K562 (cell line): ENCODE measurements around the gene MT1A. TPM values are rescaled to one million over a fixed set of nuclear protein-coding genes. Genes with fewer than 3 reads are reported as not detected.

Source experiments
- ATAC-seq: fragments of 200-7000 bp; cut with Tn5 transposase; 3 replicates; pipeline ENCODE4 v1.9.1; 2020; ENCODE audit warnings: moderate library complexity
- Bru-seq: library from RNA; stranded (reverse); fragments of 400-500 nt; gene quantifications from one replicate; lab custom pipeline; 2021; lab: Mats Ljungman, UMichigan
- BruChase-seq, 2 experiments: library from RNA; stranded (reverse); fragments of 400-500 nt; gene quantifications; one replicate each; lab custom pipeline; 2021; lab: Mats Ljungman, UMichigan
- BruUV-seq: library from RNA; stranded (reverse); fragments of 400-500 nt; replicated peaks from 2 replicates; lab custom pipeline; 2021; lab: Mats Ljungman, UMichigan
- CTCF ChIA-PET: fragments of 300-600 bp; formaldehyde crosslinking; extraction: SDS; loops from one replicate; lab custom pipeline; 2021; ENCODE audit warnings: low intra/inter-chr PET ratio; lab: Yijun Ruan, JAX
- POLR2A ChIA-PET: fragments of 300-600, 350-650 bp; sonication (Branson Sonifier 250); formaldehyde crosslinking; extraction: SDS; loops from one replicate; lab custom pipeline; 2021; ENCODE audit warnings: antibody characterized with exemption, inconsistent platforms; lab: Yijun Ruan, JAX
- DNase-seq, 4 experiments: peaks; one replicate each; pipeline versions ENCODE4 v3.0.0 to v3.0.0-alpha.2; 2011 to 2018; ENCODE audit warnings: low spot score in 3 of 4, mixed read lengths in 3 of 4; ENCODE audit errors: extremely low read depth in 1 of 4
- FAIRE-seq: peaks from 2 replicates; lab custom pipeline; 2011; peaks lifted over from hg19 to GRCh38; lab: Jason Lieb, UNC
- H2AFZ ChIP-seq: 2 replicates; pipeline ENCODE4 v1.6.0; 2011; ENCODE audit warnings: low read depth, low read length, control low read depth, inconsistent platforms
- H3K27ac ChIP-seq: fragments of 200-600 bp; 3 replicates; pipeline ENCODE4 v1.8.0; 2011; ENCODE audit warnings: low read depth, mild to moderate bottlenecking, control low read depth, inconsistent platforms, low read length, moderate library complexity, mixed read lengths; ENCODE audit errors: extremely low read depth
- H3K27me3 ChIP-seq, 2 experiments: fragments of 300-600 bp in 1 of 2; 2 replicates in 1 of 2; 3 replicates in 1 of 2; pipeline versions ENCODE4 v1.6.0 to v1.8.0; 2011; ENCODE audit warnings: inconsistent platforms in 2 of 2, low read length in 2 of 2, mild to moderate bottlenecking in 1 of 2, mixed read lengths in 1 of 2, moderate library complexity in 1 of 2; ENCODE audit not compliant: control insufficient read depth in 2 of 2, insufficient read depth in 2 of 2
- H3K36me3 ChIP-seq: fragments of 300-600 bp; 3 replicates; pipeline ENCODE4 v1.8.0; 2011; ENCODE audit warnings: mild to moderate bottlenecking, low read length, inconsistent platforms; ENCODE audit not compliant: control insufficient read depth, insufficient read depth
- H3K4me1 ChIP-seq, 2 experiments: fragments of 200-600 bp in 1 of 2; replicated peaks in 1 of 2; 2 replicates in 1 of 2; 3 replicates in 1 of 2; pipeline versions ENCODE4 v1.5.1 to v1.8.0; 2011; ENCODE audit warnings: inconsistent platforms in 2 of 2, low read length in 2 of 2, mild to moderate bottlenecking in 1 of 2, mixed read lengths in 1 of 2, moderate library complexity in 1 of 2; ENCODE audit not compliant: control insufficient read depth in 2 of 2, insufficient read depth in 2 of 2
- H3K4me2 ChIP-seq: 2 replicates; pipeline ENCODE4 v1.6.1; 2011; ENCODE audit warnings: low read length, control low read depth, inconsistent platforms, mixed read lengths; ENCODE audit not compliant: insufficient read depth
- H3K4me3 ChIP-seq: fragments of 200-600 bp; sonication (generic), shearing (Covaris generic); 2 replicates; pipeline ENCODE4 v1.5.1; 2016; ENCODE audit warnings: control low read depth, inconsistent platforms
- H3K79me2 ChIP-seq: fragments of 200-600 bp; 3 replicates; pipeline ENCODE4 v1.8.0; 2011; ENCODE audit warnings: low read length, inconsistent platforms; ENCODE audit not compliant: control insufficient read depth, insufficient read depth
- H3K9ac ChIP-seq, 2 experiments: 2 replicates each; pipeline versions ENCODE4 v1.6.0 to v1.6.1; 2011; ENCODE audit warnings: low read depth in 2 of 2, low read length in 2 of 2, control low read depth in 1 of 2, inconsistent platforms in 1 of 2, mild to moderate bottlenecking in 1 of 2, mixed read lengths in 1 of 2; ENCODE audit not compliant: insufficient read depth in 1 of 2
- H3K9me1 ChIP-seq: one replicate; pipeline ENCODE4 v1.6.0; 2011; ENCODE audit warnings: inconsistent platforms, mild to moderate bottlenecking, low read length, moderate library complexity; ENCODE audit not compliant: control insufficient read depth, insufficient read depth
- H3K9me3 ChIP-seq: replicated peaks from 2 replicates; pipeline ENCODE4 v1.5.1; 2011; ENCODE audit warnings: low read depth, low read length, inconsistent platforms; ENCODE audit not compliant: control insufficient read depth, insufficient read depth
- H4K20me1 ChIP-seq: replicated peaks from 2 replicates; pipeline ENCODE4 v1.6.1; 2011; ENCODE audit warnings: low read length, inconsistent platforms, mixed read lengths; ENCODE audit not compliant: control insufficient read depth, insufficient read depth
- DPF2 ChIP-seq: fragments of 450-650 bp; IDR thresholded peaks from 2 replicates; pipeline ENCODE4 v1.6.1; 2016
- EZH2 ChIP-seq: IDR thresholded peaks from 2 replicates; pipeline ENCODE4 v1.6.1; 2012; ENCODE audit warnings: low read depth, mild to moderate bottlenecking, inconsistent platforms, low read length, borderline replicate concordance
- NRF1 ChIP-seq, 2 experiments: fragments of 450-650 bp; IDR thresholded peaks in 1 of 2; conservative IDR thresholded peaks in 1 of 2; 2 replicates each; pipeline ENCODE4 v1.6.1; 2014; ENCODE audit warnings: mild to moderate bottlenecking in 2 of 2
- WGBS: fragments of 100-300 bp; shearing (Covaris generic); methylation state at CpG from one replicate; pipeline ENCODE4 v1.1.6; 2016; ENCODE audit warnings: low coverage, mixed read lengths; ENCODE audit not compliant: insufficient coverage; ENCODE audit errors: missing lambda C conversion rate; 5-methylcytosine and 5-hydroxymethylcytosine counted together
- in situ Hi-C: fragments of 300-500 bp; cut with MboI; formaldehyde crosslinking; loops from 4 replicates; pipeline ENCODE4 v1.15.0; 2018; ENCODE audit warnings: inconsistent platforms, mixed read lengths
- intact Hi-C: fragments of 100-400 bp; cut with micrococcal nuclease; formaldehyde crosslinking; loops from 2 replicates; pipeline ENCODE4 v1.14.2; 2022
- long read RNA-seq, 3 experiments: library from polyadenylated mRNA in 2 of 3; library from RNA in 1 of 3; unstranded in 2 of 3; stranded (forward) in 1 of 3; transcript quantifications; one replicate each; pipeline ENCODE4 v2.0.0, GENCODE V29; 2019 to 2022
- polyA minus RNA-seq, 3 experiments: library from RNA; depleted of rRNA, polyadenylated mRNA; stranded (reverse); fragments of >200 nt; gene quantifications; 2 replicates each; pipeline ENCODE4 v1.2.3, GENCODE V29; 2011
- polyA plus RNA-seq, 8 experiments: library from polyadenylated mRNA; depleted of rRNA in 4 of 8; stranded (reverse) in 5 of 8; unstranded in 3 of 8; fragments of >200 nt; fragmentation: Nextera tagmentation in 2 of 8; fragmentation: Illumina TruSeq in 1 of 8; extraction: Ambion mirVana in 2 of 8; extraction: Trizol in 1 of 8; gene quantifications; 2 replicates each; pipeline versions ENCODE4 v1.2.1 to v1.2.3, GENCODE V29; 2011 to 2014; ENCODE audit warnings: inconsistent platforms in 1 of 8, missing spikeins in 1 of 8
- total RNA-seq, 7 experiments: library from RNA; depleted of rRNA in 6 of 7; stranded (reverse); fragments of >200 nt in 6 of 7; fragmentation: Illumina TruSeq in 2 of 7; extraction: Trizol in 2 of 7; gene quantifications; 2 replicates each; pipeline versions ENCODE4 v1.2.1 to v1.2.3, GENCODE V29; 2011 to 2021; ENCODE audit warnings: low replicate concordance in 1 of 7
- TF ChIP-seq, protein P1 (sequence below): fragments of 250-450 bp; sonication (Bioruptor Pico); IDR thresholded peaks from 2 replicates; pipeline ENCODE4 v1.9.0; 2021; ENCODE audit warnings: mild to moderate bottlenecking

Gene MT1A
- total RNA-seq (2011; cell fraction: chromatin; rRNA removed; ENCODE audit: low replicate concordance) = not detected in 2 replicates
- total RNA-seq (2011; cell fraction: nucleolus; rRNA removed) = not detected in 2 replicates
- not detected in 2 replicates for total RNA-seq (2011; cell fraction: nucleoplasm; rRNA removed)
- total RNA-seq (2014; rRNA removed) (not detected in 2 replicates), total RNA-seq (2014; rRNA removed; fragmentation: Illumina TruSeq; extraction: Trizol) (not detected in 2 replicates), total RNA-seq (2015; rRNA removed; fragmentation: Illumina TruSeq; extraction: Trizol) (not detected in 2 replicates), total RNA-seq (2021) (not detected in 2 replicates), polyA plus RNA-seq (2011; rRNA removed) (not detected in 2 replicates), polyA plus RNA-seq (2014; fragmentation: Illumina TruSeq; extraction: Trizol) (not detected in 2 replicates), polyA plus RNA-seq (2014; fragmentation: Nextera tagmentation; extraction: Ambion mirVana) (under 1 TPM in 1 of 2 experiments, not detected in 1; 0.23 TPM), polyA plus RNA-seq (2014; rRNA removed) (not detected in 2 replicates), polyA minus RNA-seq (2011; rRNA and poly(A)+ RNA removed) (not detected in 2 replicates), Bru-seq, nascent RNA (not detected), BruChase-seq, experiment 1, labeled RNA remaining after a 2-hour chase (not detected), BruChase-seq, experiment 2, labeled RNA remaining after a 6-hour chase (not detected)
- not detected in 2 replicates for polyA plus RNA-seq (2011; cell fraction: cytosol; rRNA removed)
- polyA plus RNA-seq (2011; cell fraction: nucleus; rRNA removed) = not detected in 2 replicates
- polyA plus RNA-seq (2012) = 0.37 TPM in 1 of 2 replicates, not detected in the other
- not detected in 2 replicates for polyA minus RNA-seq (2011; cell fraction: cytosol; rRNA and poly(A)+ RNA removed)
- not detected in 2 replicates for polyA minus RNA-seq (2011; cell fraction: nucleus; rRNA and poly(A)+ RNA removed)
- long read RNA-seq, experiment 1 = 0 reads
- long read RNA-seq, experiment 2 = 0 reads
- long read RNA-seq, experiment 3 = 0 reads

DNA sequence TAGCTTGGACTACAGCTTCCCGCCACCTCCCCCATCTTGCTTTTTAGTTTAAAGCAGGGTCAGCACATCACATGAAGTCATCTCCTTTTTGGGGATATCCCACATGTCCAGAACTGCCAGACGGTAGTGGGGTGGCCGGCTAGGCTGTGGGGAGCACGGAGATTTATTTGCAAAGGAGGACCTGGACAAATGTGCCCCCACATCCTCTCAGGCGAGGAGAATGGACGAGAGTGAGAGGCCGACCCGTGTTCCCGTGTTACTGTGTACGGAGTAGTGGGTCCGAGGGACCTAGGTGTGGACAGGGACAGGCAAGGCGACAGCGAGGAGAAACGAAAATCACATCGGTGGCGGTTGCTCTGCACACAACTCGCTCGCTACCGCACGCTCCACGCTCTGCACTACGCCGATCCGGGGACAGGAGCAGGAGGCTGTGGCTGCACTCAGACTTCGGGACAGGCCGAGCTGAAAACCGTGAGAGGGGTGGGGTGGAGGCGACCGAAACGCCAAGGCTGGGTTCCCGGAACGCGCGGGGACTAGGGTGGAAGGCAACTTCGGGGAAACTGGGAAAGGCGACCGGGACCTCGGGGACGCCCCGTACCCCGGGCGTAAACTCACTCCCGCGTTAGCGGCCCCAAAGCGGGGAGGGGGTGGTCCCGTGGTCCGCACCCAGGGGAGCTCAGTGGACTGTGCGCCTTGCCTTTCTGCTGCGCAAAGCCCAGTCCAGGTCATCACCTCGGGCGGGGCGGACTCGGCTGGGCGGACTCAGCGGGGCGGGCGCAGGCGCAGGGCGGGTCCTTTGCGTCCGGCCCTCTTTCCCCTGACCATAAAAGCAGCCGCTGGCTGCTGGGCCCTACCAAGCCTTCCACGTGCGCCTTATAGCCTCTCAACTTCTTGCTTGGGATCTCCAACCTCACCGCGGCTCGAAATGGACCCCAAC, at the start of gene MT1A:
Gene MT1A (plus strand): TSS at position 853 of the 937 bp plus-strand sequence. CDS start 73 bp downstream, at position 926.
- peak; percentile 32 to 66 (median 59) for DNase-seq
- intact Hi-C loops (no loop called here), in situ Hi-C loops (no loop called here)
- TF ChIP-seq NRF1 (conservative IDR thresholded peaks at IDR 0.05 in 1 of 2, IDR thresholded peaks at IDR 0.05 in 1 of 2) (peak; percentile 89 to 91), DPF2 (no peak), EZH2 (0 out of 2 replicates have a peak, but pooled peaks have one; percentile 20)
- TF ChIP-seq, protein P1, sequence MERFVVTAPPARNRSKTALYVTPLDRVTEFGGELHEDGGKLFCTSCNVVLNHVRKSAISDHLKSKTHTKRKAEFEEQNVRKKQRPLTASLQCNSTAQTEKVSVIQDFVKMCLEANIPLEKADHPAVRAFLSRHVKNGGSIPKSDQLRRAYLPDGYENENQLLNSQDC (CRISPR knock-in tag) = no peak
- Histone ChIP-seq H3K9me3 (no peaks in the 10 kb centered on the region), H3K79me2 (no peaks in the 10 kb centered on the region), H3K9me1 (no peaks in the 10 kb centered on the region), H3K4me1 (peaks cover 3 to 17% of the 10 kb centered on the region in 2 experiments; a peak in 3 of 5 replicates), H4K20me1 (0 out of 2 replicates have a peak, but pooled peaks cover 4% of the 10 kb centered on the region), H2AFZ (no peak within 1 kb of the TSS), H3K36me3 (no peaks in the 10 kb centered on the region), H3K9ac (peak within 1 kb of the TSS in 1 of 2 experiments; percentile 26; a peak in 1 of 4 replicates), H3K4me2 (no peak within 1 kb of the TSS), H3K27me3 (peaks cover 39 to 69% of the 10 kb centered on the region in 2 experiments), H3K4me3 (no peak within 1 kb of the TSS), H3K27ac (no peak within 1 kb of the TSS)
- peak; percentile 83 for ATAC-seq
- CTCF ChIA-PET = no interaction called here
- BruUV-seq = no TSS peak
- no peak for FAIRE-seq
- POLR2A ChIA-PET = no interaction called here
- WGBS = 5% methylated on average over 49 of the region's 68 CpGs
